HL-60/S4 (cell line): ENCODE data around the gene SPAG16.

Experiments
- in situ Hi-C: fragments of 300-500 bp; cut with MboI; formaldehyde crosslinking; loops from 2 replicates; pipeline ENCODE4 v1.14.3; 2022; ENCODE audit warnings: low sequenced_read_pairs

Gene SPAG16

GRCh38 chr2:214130114-214130513 is 845.9 kb downstream of the SPAG16 start:
- in situ Hi-C loops: no loop called here

GRCh38 chr2:214135966-214136365 is 851.7 kb downstream of the SPAG16 start:
- in situ Hi-C loops: no loop called here

- in situ Hi-C loops: no loop called here
These were observed 854.5 kb downstream of the SPAG16 start for GRCh38 chr2:214138779-214139178.

GRCh38 chr2:214139630-214140284 is 855.5 kb downstream of the SPAG16 start:
- in situ Hi-C loops: no loop called here

- in situ Hi-C loops: no loop called here
These were observed 872.7 kb downstream of the SPAG16 start for GRCh38 chr2:214156971-214157370.

- in situ Hi-C loops: no loop called here
These were observed 874.6 kb downstream of the SPAG16 start for GRCh38 chr2:214158851-214159250.

DNA sequence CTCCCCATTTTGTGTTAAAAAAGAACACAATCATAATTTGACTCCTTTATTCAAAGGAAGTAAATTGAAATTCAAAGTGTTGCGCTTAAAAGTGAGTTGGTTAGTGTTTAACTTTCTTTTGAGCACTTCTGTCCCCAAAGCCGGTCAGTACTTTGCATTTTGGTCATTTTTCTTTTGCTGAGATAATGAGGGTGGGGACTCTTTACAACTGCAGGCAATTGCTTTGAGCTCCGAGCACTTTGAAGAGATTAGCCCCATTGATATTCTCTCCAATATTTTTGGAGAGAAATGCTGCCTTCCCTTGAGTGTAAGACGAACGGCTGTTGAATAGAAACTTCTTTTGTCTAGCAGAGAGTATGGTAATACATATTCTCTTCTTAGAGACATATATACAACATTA is 885.0 kb downstream of the SPAG16 start:
- in situ Hi-C loops: no loop called here

GRCh38 chr2:214169736-214170135 is 885.5 kb downstream of the SPAG16 start:
- in situ Hi-C loops: no loop called here

DNA sequence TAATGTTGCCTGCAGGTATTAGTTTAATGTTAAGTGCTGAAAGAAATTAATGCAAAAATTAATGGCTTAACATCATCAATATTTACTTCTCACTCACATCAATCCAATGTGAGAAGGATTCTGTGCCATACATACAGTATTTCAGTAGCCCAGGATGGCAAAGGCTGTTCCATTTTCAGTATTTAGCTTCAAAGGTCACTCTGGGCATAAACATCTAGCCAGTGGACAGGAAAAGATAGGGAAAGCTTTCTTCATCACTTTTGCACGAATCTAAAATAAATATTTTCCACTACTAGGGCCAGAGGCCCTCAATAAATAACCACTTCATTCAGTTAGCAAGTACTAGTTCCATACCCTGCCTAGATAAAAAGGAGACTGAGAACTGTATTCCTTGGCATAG is 890.3 kb downstream of the SPAG16 start:
- in situ Hi-C loops: no loop called here

- in situ Hi-C loops: no loop called here
These were observed 895.8 kb downstream of the SPAG16 start for GRCh38 chr2:214180071-214180470.

DNA sequence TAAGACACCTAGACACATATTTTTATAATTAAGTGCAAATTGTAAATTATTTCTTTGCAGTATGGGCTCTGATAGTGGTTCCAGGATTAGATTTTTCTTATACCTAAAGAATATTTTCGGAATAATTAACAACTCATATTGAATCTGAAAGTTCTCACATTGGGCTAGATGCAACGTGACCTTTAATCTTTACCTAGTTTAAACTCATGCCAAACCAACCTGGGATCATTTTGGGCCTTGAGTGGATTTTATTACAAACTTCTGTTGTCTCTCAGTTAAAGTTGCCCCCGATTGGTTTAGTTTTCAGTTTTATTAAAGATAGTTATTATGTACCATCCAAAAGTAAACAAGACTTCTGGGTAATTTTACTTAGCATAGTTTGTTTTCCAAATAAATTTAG is 896.4 kb downstream of the SPAG16 start:
- in situ Hi-C loops: no loop called here

GRCh38 chr2:214184461-214184860 is 900.2 kb downstream of the SPAG16 start:
- in situ Hi-C loops: no loop called here

DNA sequence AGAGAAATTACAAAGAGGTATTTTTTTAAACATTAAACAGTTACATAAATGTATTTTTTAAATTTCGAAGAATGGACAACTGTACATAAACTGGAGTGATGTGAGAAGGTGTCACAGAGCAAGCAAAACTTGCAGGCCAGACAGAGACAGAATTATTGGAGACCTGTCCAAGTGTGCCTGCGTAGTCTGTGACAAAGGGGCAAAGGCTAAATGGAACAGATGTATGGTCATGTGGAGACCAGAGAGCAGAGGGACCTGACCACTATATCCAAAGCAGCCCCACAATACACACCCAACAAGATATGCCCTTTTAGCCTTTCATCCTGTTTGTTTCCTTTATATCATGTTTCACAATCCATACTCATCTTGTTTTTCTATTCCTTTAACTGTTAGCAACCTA is 901.3 kb downstream of the SPAG16 start:
- in situ Hi-C loops: no loop called here

DNA sequence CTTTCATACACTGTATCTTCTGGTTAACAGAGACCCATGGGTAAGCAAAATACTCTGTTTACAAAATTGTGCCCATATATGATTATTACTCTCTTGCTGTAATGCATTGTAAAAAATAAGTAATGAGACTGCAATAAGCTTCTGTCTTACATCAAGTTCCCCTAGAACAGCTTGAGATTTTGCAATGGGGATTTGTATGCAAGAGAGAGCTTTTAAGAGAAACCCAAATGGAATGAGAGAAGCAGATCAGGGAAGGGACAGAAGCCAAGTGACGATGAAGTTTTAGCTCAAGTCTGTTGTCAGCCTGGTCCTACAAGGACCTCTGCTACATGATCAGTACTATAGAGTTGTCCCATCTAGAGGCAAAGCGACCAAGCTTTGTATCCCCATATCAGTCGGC is 908.4 kb downstream of the SPAG16 start:
- in situ Hi-C loops: no loop called here

DNA sequence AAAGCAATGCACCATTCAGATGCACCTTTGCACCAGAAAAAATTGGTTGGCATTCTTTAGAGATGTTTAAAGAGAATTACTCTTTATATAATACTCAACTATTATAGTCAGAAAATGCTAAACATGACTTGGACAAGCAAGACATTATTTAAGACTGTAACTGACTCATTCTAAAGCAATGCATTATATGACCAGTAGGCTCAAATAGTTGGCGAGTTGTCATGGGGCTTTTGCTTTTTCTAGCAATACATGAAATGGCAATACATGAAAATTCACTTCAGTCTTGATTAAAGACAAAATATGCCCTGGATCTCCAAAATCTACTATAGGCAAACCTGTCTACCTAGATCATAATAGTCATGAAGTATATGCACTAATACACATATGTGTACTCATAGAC is 909.7 kb downstream of the SPAG16 start:
- in situ Hi-C loops: no loop called here

- in situ Hi-C loops: no loop called here
These were observed 912.0 kb downstream of the SPAG16 start for GRCh38 chr2:214196260-214196659.

DNA sequence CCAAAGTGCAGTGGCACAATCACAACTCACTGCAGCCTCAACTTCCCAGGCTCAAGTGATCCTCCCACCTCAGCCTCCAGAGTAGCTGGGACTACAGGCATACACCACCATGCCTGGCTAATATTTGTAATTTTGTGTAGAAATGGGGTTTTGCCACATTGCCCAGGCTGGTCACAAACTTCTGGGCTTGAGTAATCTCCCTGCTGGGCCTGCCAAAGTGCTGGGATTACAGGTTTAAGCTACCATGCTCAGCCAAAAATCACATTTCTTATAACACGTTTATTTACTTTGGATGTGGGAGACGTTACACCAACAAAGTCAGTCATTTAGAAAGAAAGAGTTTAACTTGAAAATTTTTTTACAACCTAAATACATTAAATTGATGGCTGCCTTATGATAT is 917.6 kb downstream of the SPAG16 start:
- in situ Hi-C loops: no loop called here

DNA sequence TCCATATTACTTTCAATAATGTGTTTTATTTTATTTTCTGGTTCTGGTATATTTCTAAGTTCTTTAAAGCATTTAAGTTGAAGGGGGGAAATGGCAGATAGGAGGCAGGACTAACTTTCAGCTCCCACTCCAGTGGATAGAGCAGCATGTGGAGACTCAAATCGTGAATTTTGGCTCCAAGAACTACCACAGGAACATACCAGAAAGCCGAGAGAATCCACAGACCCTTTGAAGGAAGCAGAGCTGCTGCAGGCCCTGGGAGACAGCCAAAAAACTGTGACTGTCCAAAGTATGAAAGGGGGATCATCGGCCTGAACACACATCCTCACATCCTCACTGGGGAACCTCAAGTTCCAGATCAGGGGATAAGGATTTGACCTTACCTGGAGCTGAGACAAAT is 919.0 kb downstream of the SPAG16 start:
- in situ Hi-C loops: no loop called here

GRCh38 chr2:214203744-214204289 is 919.6 kb downstream of the SPAG16 start:
- in situ Hi-C loops: no loop called here

GRCh38 chr2:214215107-214215506 is 930.8 kb downstream of the SPAG16 start:
- in situ Hi-C loops: no loop called here

DNA sequence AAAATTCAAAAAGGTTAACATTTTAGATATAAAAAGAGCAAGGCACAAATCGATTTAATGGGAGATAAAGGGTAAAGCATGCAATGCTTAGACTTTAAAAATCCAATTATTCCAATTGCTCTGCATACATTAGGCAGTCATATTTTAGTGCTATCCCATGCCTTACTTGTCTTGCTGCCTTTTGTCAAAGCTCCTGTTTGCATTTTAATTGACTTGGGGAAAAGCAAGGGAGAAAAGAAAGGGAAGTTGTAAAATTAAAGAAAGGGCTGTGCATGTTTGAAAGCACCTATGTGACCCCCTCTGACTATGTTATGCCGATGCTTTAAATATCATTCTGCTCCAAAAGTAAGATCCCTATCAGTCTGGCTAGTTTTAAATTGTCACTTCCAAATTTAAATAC is 932.9 kb downstream of the SPAG16 start:
- in situ Hi-C loops: no loop called here

- in situ Hi-C loops: no loop called here
These were observed 933.3 kb downstream of the SPAG16 start for GRCh38 chr2:214217599-214217998.

GRCh38 chr2:214220251-214220650 is 936.0 kb downstream of the SPAG16 start:
- in situ Hi-C loops: no loop called here
